Esophagus muscularis mucosa (tissue), 4 donors: ENCODE results near the gene IL17C. TPM values are rescaled to one million over a fixed set of nuclear protein-coding genes. Genes with fewer than 3 reads are reported as not detected.

Experiments used
- DNase-seq: peaks from one replicate; pipeline ENCODE4 v3.0.0-alpha.2; 2017; ENCODE audit errors: extremely low spot score
- H3K27ac ChIP-seq, 4 donors: fragments of 200-600 bp; sonication (generic); replicated peaks in 1 of 4; 1 replicate in 3 of 4; 2 replicates in 1 of 4; pipeline ENCODE4 v1.5.1; 2016 to 2019; ENCODE audit warnings: mild to moderate bottlenecking in 1 of 4
- H3K27me3 ChIP-seq, 4 donors: fragments of 200-600 bp; sonication (generic); one replicate each; pipeline versions ENCODE4 v1.5.1 to v1.6.0; 2016 to 2019
- H3K36me3 ChIP-seq, 4 donors: fragments of 200-600 bp; sonication (generic); one replicate each; pipeline ENCODE4 v1.5.1; 2016 to 2019
- H3K4me1 ChIP-seq, 4 donors: fragments of 200-600 bp; sonication (generic); one replicate each; pipeline ENCODE4 v1.5.1; 2016 to 2019
- H3K4me3 ChIP-seq, 4 donors: fragments of 200-600 bp; sonication (generic); 1 replicate in 2 of 4; 2 replicates in 2 of 4; pipeline ENCODE4 v1.5.1; 2016 to 2019; ENCODE audit warnings: mild to moderate bottlenecking in 4 of 4, moderate library complexity in 1 of 4
- H3K9me3 ChIP-seq, 4 donors: fragments of 200-600 bp; sonication (generic); 1 replicate in 3 of 4; 2 replicates in 1 of 4; pipeline ENCODE4 v1.5.1; 2016 to 2019
- EP300 ChIP-seq: sonication (generic); formaldehyde crosslinking; IDR thresholded peaks from one replicate; pipeline ENCODE4 v1.6.1; 2017; ENCODE audit warnings: antibody characterized with exemption
- POLR2A ChIP-seq: fragments of 450-650 bp; IDR thresholded peaks from one replicate; pipeline ENCODE4 v1.6.1; 2017; ENCODE audit warnings: antibody characterized with exemption, moderate library complexity, mild to moderate bottlenecking, low read depth
- POLR2AphosphoS5 ChIP-seq, 2 donors: sonication (generic); formaldehyde crosslinking; IDR thresholded peaks; one replicate each; pipeline ENCODE4 v1.6.1; 2017; ENCODE audit warnings: antibody characterized with exemption in 2 of 2
- WGBS: methylation state at CpG from one replicate; pipeline ENCODE4 v1.1.5; 2018; 5-methylcytosine and 5-hydroxymethylcytosine counted together
- intact Hi-C: fragments of 100-400 bp; cut with DNase I; formaldehyde crosslinking; loops from one replicate; pipeline ENCODE4 v1.15.1; 2023
- total RNA-seq, 4 donors: library from RNA; depleted of rRNA; stranded (reverse); fragments of >200 nt; gene quantifications; one replicate each; pipeline versions ENCODE4 v1.1.0 to v1.2.1, GENCODE V29; 2016
- TF ChIP-seq, protein P1 (sequence below), 3 experiments: fragments of 200-600 bp in 2 of 3; fragments of 450-650 bp in 1 of 3; sonication (generic) in 2 of 3; IDR thresholded peaks; one replicate each; pipeline ENCODE4 v1.5.1; 2017 to 2019; ENCODE audit warnings: antibody characterized with exemption in 3 of 3, mild to moderate bottlenecking in 2 of 3, moderate library complexity in 1 of 3

IL17C gene
- total RNA-seq, 4 donors from 2014 or later: not detected

GRCh38 chr16:88593061-88593460 is 45.3 kb upstream of the IL17C start:
- no peak for TF ChIP-seq POLR2AphosphoS5 (IDR thresholded peaks at IDR 0.05)
- TF ChIP-seq, protein P1, sequence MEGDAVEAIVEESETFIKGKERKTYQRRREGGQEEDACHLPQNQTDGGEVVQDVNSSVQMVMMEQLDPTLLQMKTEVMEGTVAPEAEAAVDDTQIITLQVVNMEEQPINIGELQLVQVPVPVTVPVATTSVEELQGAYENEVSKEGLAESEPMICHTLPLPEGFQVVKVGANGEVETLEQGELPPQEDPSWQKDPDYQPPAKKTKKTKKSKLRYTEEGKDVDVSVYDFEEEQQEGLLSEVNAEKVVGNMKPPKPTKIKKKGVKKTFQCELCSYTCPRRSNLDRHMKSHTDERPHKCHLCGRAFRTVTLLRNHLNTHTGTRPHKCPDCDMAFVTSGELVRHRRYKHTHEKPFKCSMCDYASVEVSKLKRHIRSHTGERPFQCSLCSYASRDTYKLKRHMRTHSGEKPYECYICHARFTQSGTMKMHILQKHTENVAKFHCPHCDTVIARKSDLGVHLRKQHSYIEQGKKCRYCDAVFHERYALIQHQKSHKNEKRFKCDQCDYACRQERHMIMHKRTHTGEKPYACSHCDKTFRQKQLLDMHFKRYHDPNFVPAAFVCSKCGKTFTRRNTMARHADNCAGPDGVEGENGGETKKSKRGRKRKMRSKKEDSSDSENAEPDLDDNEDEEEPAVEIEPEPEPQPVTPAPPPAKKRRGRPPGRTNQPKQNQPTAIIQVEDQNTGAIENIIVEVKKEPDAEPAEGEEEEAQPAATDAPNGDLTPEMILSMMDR (IDR thresholded peaks at IDR 0.05): no peak
- TF ChIP-seq EP300: no peak
- no peak for TF ChIP-seq POLR2A
- no peak overlapping the region for H3K4me3 ChIP-seq
- intact Hi-C loops: no loop called here
- H3K27me3 ChIP-seq: no peaks in the 10 kb centered on the region
- peaks cover 0 to 16% (median 2%) of the 10 kb centered on the region in 4 donors for H3K4me1 ChIP-seq
- peaks cover 18 to 64% (median 35%) of the 10 kb centered on the region in 4 donors for H3K36me3 ChIP-seq
- DNase-seq: no peak
- H3K27ac ChIP-seq: no peak overlapping the region
- WGBS: 94% methylated on average over 9 of the region's 12 CpGs
- no peaks in the 10 kb centered on the region for H3K9me3 ChIP-seq

GRCh38 chr16:88593489-88593888 is 44.9 kb upstream of the IL17C start:
- WGBS: 84% methylated on average over 11 of the region's 11 CpGs
- Histone ChIP-seq H3K27ac (no peak overlapping the region), H3K9me3 (no peaks in the 10 kb centered on the region), H3K27me3 (no peaks in the 10 kb centered on the region), H3K36me3 (peaks cover 14 to 64% (median 35%) of the 10 kb centered on the region in 4 donors), H3K4me1 (peaks cover 3 to 20% (median 4%) of the 10 kb centered on the region in 4 donors), H3K4me3 (no peak overlapping the region)
- TF ChIP-seq POLR2A: no peak
- TF ChIP-seq POLR2AphosphoS5 (IDR thresholded peaks at IDR 0.05): no peak
- TF ChIP-seq, protein P1 (IDR thresholded peaks at IDR 0.05): no peak
- DNase-seq: no peak
- intact Hi-C loops: no loop called here

DNA sequence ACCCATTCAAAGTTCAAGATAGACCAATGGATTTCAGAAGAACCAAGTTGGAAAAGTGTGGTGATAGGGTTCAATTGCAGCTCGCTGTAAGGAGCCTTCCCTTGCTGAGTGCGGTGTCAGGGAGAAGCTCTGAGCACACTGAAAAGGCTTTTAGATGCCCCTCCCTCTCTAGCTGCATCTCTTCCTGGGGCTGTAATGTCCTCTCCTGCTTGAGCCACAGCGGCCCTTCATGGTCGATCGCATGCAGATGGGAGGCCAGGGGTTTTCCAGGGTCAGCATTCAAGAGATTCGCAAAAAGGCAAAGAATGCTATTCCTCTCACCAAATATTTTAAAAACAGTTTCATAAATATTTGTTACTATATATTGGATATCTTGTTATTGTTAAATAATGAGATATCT is 44.5 kb upstream of the IL17C start:
- TF ChIP-seq, protein P1 (IDR thresholded peaks at IDR 0.05): no peak
- TF ChIP-seq POLR2AphosphoS5 (IDR thresholded peaks at IDR 0.05): no peak
- TF ChIP-seq EP300: no peak
- no peak for TF ChIP-seq POLR2A
- Histone ChIP-seq H3K4me3 (no peak overlapping the region), H3K36me3 (peaks cover 11 to 64% (median 35%) of the 10 kb centered on the region in 4 donors), H3K4me1 (peaks cover 7 to 24% (median 8%) of the 10 kb centered on the region in 4 donors), H3K9me3 (no peaks in the 10 kb centered on the region), H3K27me3 (no peaks in the 10 kb centered on the region), H3K27ac (no peak overlapping the region)
- 96% methylated on average over 6 of the region's 6 CpGs for whole genome bisulfite sequencing
- DNase-seq: no peak
- intact Hi-C loops: no loop called here

DNA sequence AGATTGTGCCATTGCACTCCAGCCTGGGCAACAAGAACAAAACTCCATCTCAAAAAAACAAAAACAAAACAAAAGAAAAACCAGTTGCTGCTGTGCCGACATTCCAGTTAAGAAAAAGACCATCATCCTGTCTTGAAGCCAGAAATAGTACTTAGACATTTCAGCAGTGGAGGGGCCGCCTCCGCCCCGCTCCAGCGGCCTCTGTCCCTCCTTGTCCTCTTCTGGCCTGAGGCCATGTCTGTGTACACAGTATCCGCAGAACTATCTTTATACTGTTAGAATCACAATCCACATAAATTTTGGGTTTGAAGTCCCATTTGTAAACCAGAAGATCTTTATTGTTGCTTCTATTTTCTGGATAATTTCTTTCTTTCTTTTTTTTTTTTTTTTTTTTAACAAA is 43.3 kb upstream of the IL17C start:
- intact Hi-C loops: no loop called here
- Histone ChIP-seq H3K4me3 (no peak overlapping the region), H3K36me3 (peaks cover 12 to 64% (median 35%) of the 10 kb centered on the region in 4 donors), H3K27me3 (no peaks in the 10 kb centered on the region), H3K4me1 (peaks cover 12 to 30% (median 19%) of the 10 kb centered on the region in 4 donors), H3K9me3 (no peaks in the 10 kb centered on the region), H3K27ac (no peak overlapping the region)
- DNase-seq: no peak
- 90% methylated on average over 6 of the region's 6 CpGs for WGBS
- TF ChIP-seq POLR2A (no peak), POLR2AphosphoS5 (IDR thresholded peaks at IDR 0.05) (no peak), EP300 (no peak)

GRCh38 chr16:88595921-88596320 is 42.5 kb upstream of the IL17C start:
- Histone ChIP-seq H3K27ac (no peak overlapping the region), H3K36me3 (peaks cover 20 to 64% (median 38%) of the 10 kb centered on the region in 4 donors), H3K4me1 (peaks cover 20 to 39% (median 27%) of the 10 kb centered on the region in 4 donors), H3K4me3 (no peak overlapping the region), H3K27me3 (no peaks in the 10 kb centered on the region), H3K9me3 (no peaks in the 10 kb centered on the region)
- TF ChIP-seq POLR2AphosphoS5 (IDR thresholded peaks at IDR 0.05): no peak
- no peak for TF ChIP-seq EP300
- TF ChIP-seq, protein P1 (IDR thresholded peaks at IDR 0.05): no peak
- TF ChIP-seq POLR2A: no peak
- intact Hi-C loops: no loop called here
- no peak for DNase-seq
- WGBS: 87% methylated on average over 10 of the region's 10 CpGs
